BJ (cell line): ENCODE results near the gene GNG12. TPM values are rescaled to one million over a fixed set of nuclear protein-coding genes. Genes with fewer than 3 reads are reported as not detected.
A peak's percentile ranks its signal among the peaks of the same experiment; 100 is the strongest.

Experiments used
- CTCF ChIA-PET: fragments of 350-600 bp; formaldehyde crosslinking; extraction: SDS; loops from one replicate; lab custom pipeline; 2021; ENCODE audit warnings: antibody characterized with exemption, inconsistent platforms; lab: Yijun Ruan, JAX
- POLR2A ChIA-PET: fragments of 300-600 bp; sonication (Branson Sonifier 250); formaldehyde crosslinking; extraction: SDS; loops from one replicate; lab custom pipeline; 2021; ENCODE audit warnings: antibody characterized with exemption; lab: Charles Lee
- DNase-seq: peaks from one replicate; pipeline ENCODE4 v3.0.0-alpha.2; 2011; ENCODE audit warnings: low read depth
- H3K27me3 ChIP-seq: 2 replicates; pipeline ENCODE4 v1.6.0; 2011; ENCODE audit warnings: low read length; ENCODE audit not compliant: control insufficient read depth, insufficient read depth
- H3K36me3 ChIP-seq: 2 replicates; pipeline ENCODE4 v1.5.1; 2011; ENCODE audit warnings: low read length; ENCODE audit not compliant: control insufficient read depth, insufficient read depth
- H3K4me3 ChIP-seq: 2 replicates; pipeline ENCODE4 v1.5.1; 2011; ENCODE audit warnings: low read depth, mild to moderate bottlenecking, control low read depth, low read length
- CTCF ChIP-seq: IDR thresholded peaks from 2 replicates; pipeline ENCODE4 v1.5.1; 2011; ENCODE audit warnings: low read depth, mild to moderate bottlenecking, control low read depth, inconsistent platforms, low read length, moderate library complexity; ENCODE audit not compliant: insufficient read depth
- polyA plus RNA-seq: library from polyadenylated mRNA; depleted of rRNA; stranded (reverse); fragments of >200 nt; gene quantifications from 2 replicates; pipeline ENCODE4 v1.2.3, GENCODE V29; 2011

Gene GNG12
- polyA plus RNA-seq, 1 experiment: 99.6 TPM

- no peak for DNase-seq
- ChIA-PET POLR2A (no interaction called here), CTCF (interaction anchor here (0.8 to 2.3 kb wide), 3 partner anchors 17 to 74 kb away, joined by 3 to 5 read pairs (median 3); no protein-coding TSS in a partner anchor)
- TF ChIP-seq CTCF: no peak
- H3K27me3 ChIP-seq: no peaks in the 10 kb centered on the region
- H3K4me3 ChIP-seq: peak overlapping the region; percentile 76
- no peaks in the 10 kb centered on the region for H3K36me3 ChIP-seq
These were observed 304 bp upstream of the GNG12 start for GRCh38 chr1:67833602-67833940.

- H3K4me3 ChIP-seq: peak overlapping the region; percentile 76
- CTCF ChIA-PET: interaction anchor here (0.6 to 3.1 kb wide), 9 partner anchors 10 to 296 kb away, joined by 3 to 28 read pairs (median 3); partner anchors contain the start of gene GADD45A
- H3K36me3 ChIP-seq: no peaks in the 10 kb centered on the region; the same call in 1 of the 2 replicates
- peak; percentile 2; the same call in 1 of the 2 replicates for TF ChIP-seq CTCF
- H3K27me3 ChIP-seq: no peaks in the 10 kb centered on the region
- peak; percentile 42 for DNase-seq
- POLR2A ChIA-PET: interaction anchor here (1.0 kb wide), 1 partner anchor 499 kb away, joined by 3 read pairs; no protein-coding TSS in a partner anchor
These were observed 1.3 kb downstream of the GNG12 start for GRCh38 chr1:67831850-67832513.

GRCh38 chr1:67830928-67831830 is 2.1 kb downstream of the GNG12 start:
- TF ChIP-seq CTCF: no peak
- no peak for DNase-seq
- Histone ChIP-seq H3K4me3 (peak overlapping the region; percentile 76), H3K36me3 (no peaks in the 10 kb centered on the region; the same call in 1 of the 2 replicates), H3K27me3 (no peaks in the 10 kb centered on the region)
- POLR2A ChIA-PET: no interaction called here
- CTCF ChIA-PET: interaction anchor here (0.6 to 3.1 kb wide), 10 partner anchors 9 to 296 kb away, joined by 3 to 28 read pairs (median 4); partner anchors contain the start of gene GADD45A

- CTCF ChIA-PET: interaction anchor here (0.6 to 3.1 kb wide), 4 partner anchors 64 to 278 kb away, joined by 3 to 28 read pairs (median 4); partner anchors contain the start of gene GADD45A
- no peak for TF ChIP-seq CTCF
- POLR2A ChIA-PET: interaction anchor here (0.7 kb wide), 1 partner anchor 15 kb away, joined by 12 read pairs; no protein-coding TSS in a partner anchor
- H3K4me3 ChIP-seq: no peak overlapping the region
- H3K27me3 ChIP-seq: no peaks in the 10 kb centered on the region
- no peaks in the 10 kb centered on the region; the same call in 1 of the 2 replicates for H3K36me3 ChIP-seq
- DNase-seq: no peak
These were observed 3.0 kb downstream of the GNG12 start for GRCh38 chr1:67830226-67830625.
